Ovary (tissue), 9 donors: ENCODE data around the gene FADS1. TPM values are rescaled to one million over a fixed set of nuclear protein-coding genes. Genes with fewer than 3 reads are reported as not detected.

ENCODE experiments used
- DNase-seq, 5 donors: peaks; one replicate each; pipeline ENCODE4 v3.0.0-alpha.2; 2019 to 2020
- H3K27ac ChIP-seq, 2 donors: fragments of 200-600 bp; one replicate each; pipeline versions ENCODE4 v1.5.1 to v1.8.0; 2019 to 2022
- H3K27me3 ChIP-seq: fragments of 200-600 bp; one replicate; pipeline ENCODE4 v1.8.0; 2022
- H3K36me3 ChIP-seq: fragments of 200-600 bp; sonication (generic); one replicate; pipeline ENCODE4 v1.5.1; 2019
- H3K4me1 ChIP-seq: one replicate; pipeline ENCODE4 v1.8.1; 2013; ENCODE audit warnings: mild to moderate bottlenecking, moderate library complexity; ENCODE audit not compliant: insufficient read depth
- H3K4me3 ChIP-seq: fragments of 200-600 bp; sonication (generic); one replicate; pipeline ENCODE4 v1.5.1; 2017
- H3K9me3 ChIP-seq, 2 donors: fragments of 200-600 bp in 1 of 2; sonication (generic) in 1 of 2; one replicate each; pipeline versions ENCODE4 v1.5.1 to v1.8.1; 2013 to 2019; ENCODE audit warnings: mild to moderate bottlenecking in 1 of 2, moderate library complexity in 1 of 2
- EP300 ChIP-seq: sonication (generic); formaldehyde crosslinking; IDR thresholded peaks from one replicate; pipeline ENCODE4 v1.6.1; 2017; ENCODE audit warnings: antibody characterized with exemption
- POLR2A ChIP-seq: fragments of 450-650 bp; IDR thresholded peaks from one replicate; pipeline ENCODE4 v1.6.1; 2017; ENCODE audit warnings: antibody characterized with exemption, mild to moderate bottlenecking, moderate library complexity
- WGBS, 3 donors: extraction: QIAGEN DNeasy Blood & Tissue Kit in 1 of 3; methylation state at CpG; one replicate each; pipeline versions ENCODE4 v1.1.5 to v1.1.7; 2013 to 2017; 5-methylcytosine and 5-hydroxymethylcytosine counted together
- intact Hi-C, 4 donors: fragments of 100-400 bp; cut with DNase I; formaldehyde crosslinking; loops; one replicate each; pipeline versions ENCODE4 v1.11.0 to v1.15.1; 2022 to 2023
- microRNA counts: library from miRNA; unstranded; fragments of <30 nt; microRNA quantifications from one replicate; lab custom pipeline; 2016
- polyA plus RNA-seq, 2 donors: library from polyadenylated mRNA; stranded (reverse); fragments of 200-250 nt in 1 of 2; fragments of 350-450 nt in 1 of 2; fragmentation: Illumina TruSeq in 1 of 2; extraction: RNeasy Lipid Tissue Mini Kit (QIAGEN cat#74804) in 1 of 2; gene quantifications; one replicate each; pipeline ENCODE4 v1.2.3, GENCODE V29; 2013 to 2014
- total RNA-seq, 7 donors: library from RNA; depleted of rRNA in 2 of 7; stranded (reverse); fragments of >200 nt in 2 of 7; fragmentation: NEBNext Ultra II Directional in 3 of 7; extraction: Animal tissue kit (Norgen Biotek cat#: 25700) in 3 of 7; gene quantifications; one replicate each; pipeline versions ENCODE4 v1.1.0 to v1.2.4, GENCODE V29; 2016 to 2023
- TF ChIP-seq, protein P1 (sequence below), 3 donors: fragments of 450-650 bp in 2 of 3; fragments of 200-600 bp in 1 of 3; IDR thresholded peaks; one replicate each; pipeline versions ENCODE4 v1.5.1 to v1.8.0; 2016 to 2022; ENCODE audit warnings: antibody characterized with exemption in 3 of 3, mild to moderate bottlenecking in 1 of 3
- donor health status: DM: no; HTN: no; CAD: no; lungs with moderate emphysema.
- donor health status: DM: no; HTN: no; CAD: no.
- donor health status: Bipolar disorder and iron deficiency.
- donor health status: DM: yes; HTN: yes; CAD: no.
- donor health status: DM: no; HTN: no; CAD: no.
- donor health status: DM: yes; HTN: yes; CAD: no.

Gene FADS1
- total and polyA plus RNA-seq, 9 donors, result 16.2 to 242 (median 45.3) TPM

DNA sequence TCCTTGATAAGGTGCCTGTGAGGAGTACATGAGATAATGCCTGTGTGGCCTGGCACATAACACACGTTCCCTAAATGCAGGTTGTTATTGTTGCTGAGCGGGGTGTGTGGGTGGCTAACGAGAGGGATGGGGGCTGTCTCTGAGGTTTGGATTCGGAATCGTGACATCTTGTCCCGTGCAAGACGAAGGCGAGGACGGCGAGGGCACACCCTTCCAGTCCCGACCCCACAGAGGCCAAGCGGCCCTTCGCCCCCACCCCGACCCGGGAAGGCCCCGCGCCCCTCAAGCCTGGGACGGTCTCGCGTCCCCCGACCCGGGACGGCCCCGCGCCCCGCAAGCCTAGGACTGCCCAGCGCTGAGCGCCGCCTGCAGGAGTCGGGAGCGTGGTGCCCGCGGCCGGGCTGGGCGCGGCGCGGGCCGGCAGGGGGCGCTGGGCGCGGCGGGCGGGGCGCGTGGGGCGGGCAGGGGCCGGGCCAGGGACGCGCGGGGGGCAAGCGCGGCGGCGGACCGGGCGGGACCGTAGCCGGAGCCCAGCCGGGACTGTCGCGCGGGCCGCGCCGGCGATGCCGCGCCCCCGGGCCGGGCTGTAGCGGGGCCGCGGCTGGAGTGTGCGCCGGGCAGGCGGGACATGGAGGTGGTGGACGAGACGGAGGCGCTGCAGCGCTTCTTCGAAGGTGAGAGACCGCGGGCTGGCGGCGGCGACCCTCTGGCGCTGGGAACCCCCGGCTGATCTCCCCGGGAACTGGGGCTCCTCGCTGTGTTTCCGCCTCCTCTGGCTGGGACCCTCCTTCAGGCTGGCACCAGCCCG is 64.5 kb downstream of the FADS1 start, which contains the start of gene MYRF:
TSS of gene MYRF (plus strand) at position 520 of the 808 bp plus-strand sequence. CDS start at position 629, 109 bp downstream.
- Histone ChIP-seq H3K27me3 (no peaks in the 10 kb centered on the region), H3K36me3 (no peaks in the 10 kb centered on the region), H3K4me1 (peaks cover 12% of the 10 kb centered on the region), H3K4me3 (peak within 1 kb of the TSS; percentile 75), H3K9me3 (no peaks in the 10 kb centered on the region), H3K27ac (peak within 1 kb of the TSS; percentile 19 to 73)
- DNase-seq, result peak; percentile 59 to 84 (median 62)
- intact Hi-C loops, result loop anchor here in 1 of 4 donors (1.0 kb wide), 1 partner anchor 40 kb away; the partner anchor contains the start of genes FEN1 and TMEM258
- TF ChIP-seq POLR2A (no peak), EP300 (no peak)
- TF ChIP-seq, protein P1, sequence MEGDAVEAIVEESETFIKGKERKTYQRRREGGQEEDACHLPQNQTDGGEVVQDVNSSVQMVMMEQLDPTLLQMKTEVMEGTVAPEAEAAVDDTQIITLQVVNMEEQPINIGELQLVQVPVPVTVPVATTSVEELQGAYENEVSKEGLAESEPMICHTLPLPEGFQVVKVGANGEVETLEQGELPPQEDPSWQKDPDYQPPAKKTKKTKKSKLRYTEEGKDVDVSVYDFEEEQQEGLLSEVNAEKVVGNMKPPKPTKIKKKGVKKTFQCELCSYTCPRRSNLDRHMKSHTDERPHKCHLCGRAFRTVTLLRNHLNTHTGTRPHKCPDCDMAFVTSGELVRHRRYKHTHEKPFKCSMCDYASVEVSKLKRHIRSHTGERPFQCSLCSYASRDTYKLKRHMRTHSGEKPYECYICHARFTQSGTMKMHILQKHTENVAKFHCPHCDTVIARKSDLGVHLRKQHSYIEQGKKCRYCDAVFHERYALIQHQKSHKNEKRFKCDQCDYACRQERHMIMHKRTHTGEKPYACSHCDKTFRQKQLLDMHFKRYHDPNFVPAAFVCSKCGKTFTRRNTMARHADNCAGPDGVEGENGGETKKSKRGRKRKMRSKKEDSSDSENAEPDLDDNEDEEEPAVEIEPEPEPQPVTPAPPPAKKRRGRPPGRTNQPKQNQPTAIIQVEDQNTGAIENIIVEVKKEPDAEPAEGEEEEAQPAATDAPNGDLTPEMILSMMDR (IDR thresholded peaks at IDR 0.05), result peak; percentile 9 to 77 (median 72)
- WGBS, 3 donors, result 2 to 3% (median 2%) methylated on average over 39 to 93 of the region's 93 CpGs

DNA sequence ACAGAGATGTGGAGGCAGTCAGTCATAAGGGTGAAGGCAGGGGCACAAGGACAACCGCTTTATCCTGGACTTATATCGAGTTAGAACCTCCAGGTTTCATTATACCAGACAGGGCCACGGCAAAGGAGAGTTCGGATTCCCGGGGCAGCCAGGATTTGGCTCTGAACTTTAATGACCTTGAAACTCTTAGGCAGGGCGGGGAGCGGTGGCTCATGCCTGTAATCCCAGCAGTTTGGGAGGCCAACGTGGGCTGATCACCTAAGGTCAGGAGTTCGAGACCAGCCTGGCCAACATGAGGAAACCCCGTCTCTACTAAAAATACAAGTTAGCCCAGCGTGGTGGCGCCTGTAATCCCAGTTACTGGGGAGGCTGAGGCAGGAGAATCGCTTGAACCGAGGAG is 65.4 kb downstream of the FADS1 start:
- H3K27ac ChIP-seq, result no peak overlapping the region
- no peak overlapping the region for H3K4me3 ChIP-seq
- TF ChIP-seq, protein P1 (IDR thresholded peaks at IDR 0.05), result no peak
- TF ChIP-seq EP300 (no peak), POLR2A (no peak)
- H3K27me3 ChIP-seq, result no peaks in the 10 kb centered on the region
- H3K36me3 ChIP-seq, result no peaks in the 10 kb centered on the region
- peak; percentile 51 to 73 (median 56) for DNase-seq
- 39 to 64% (median 43%) methylated on average over 14 of the region's 14 CpGs for whole genome bisulfite sequencing, 3 donors
- H3K4me1 ChIP-seq, result peaks cover 12% of the 10 kb centered on the region
- no peaks in the 10 kb centered on the region for H3K9me3 ChIP-seq
- intact Hi-C loops, result no loop called here

DNA sequence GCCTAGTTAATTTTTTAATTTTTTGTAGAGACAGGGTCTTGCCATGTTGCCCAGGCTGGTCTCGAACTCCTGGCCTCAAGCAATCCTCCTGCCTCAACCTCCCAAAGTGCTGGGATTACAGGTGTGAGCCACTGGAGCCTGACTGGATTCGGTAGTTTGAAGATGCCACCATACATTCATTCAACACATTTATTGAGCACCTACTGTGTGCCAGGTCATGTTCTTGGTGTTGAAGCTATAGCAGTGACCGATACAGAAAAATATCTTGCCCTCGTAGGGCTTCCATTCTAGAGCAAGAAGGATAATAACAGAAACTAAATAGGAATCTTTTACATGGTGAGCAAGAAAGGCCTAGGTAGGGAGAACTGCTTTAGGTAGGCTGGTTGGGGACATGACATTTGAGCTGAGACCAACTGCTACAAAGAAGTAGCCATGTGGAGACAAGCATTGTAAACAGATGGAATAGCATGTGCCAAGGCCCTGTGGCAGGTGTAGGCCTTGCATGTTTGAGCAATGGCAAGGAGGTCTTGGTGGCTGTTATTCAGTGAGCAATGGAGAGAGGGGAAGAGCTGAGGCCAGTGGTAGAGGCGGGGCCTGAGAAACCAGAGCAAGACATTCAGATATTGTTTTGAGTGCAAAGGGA is 66.1 kb downstream of the FADS1 start:
- H3K9me3 ChIP-seq, result no peaks in the 10 kb centered on the region
- DNase-seq, result no peak
- H3K27me3 ChIP-seq, result no peaks in the 10 kb centered on the region
- no peak overlapping the region for H3K4me3 ChIP-seq
- WGBS, 3 donors, result 96 to 98% (median 97%) methylated on average over 5 of the region's 5 CpGs
- H3K27ac ChIP-seq, result no peak overlapping the region
- TF ChIP-seq POLR2A (no peak), EP300 (no peak)
- TF ChIP-seq, protein P1 (IDR thresholded peaks at IDR 0.05), result no peak
- intact Hi-C loops, result no loop called here
- H3K36me3 ChIP-seq, result no peaks in the 10 kb centered on the region
- peaks cover 12% of the 10 kb centered on the region for H3K4me1 ChIP-seq

MicroRNA genes within 50 kb of the gene (microRNA counts, 767-probe panel; counts per million panel counts)
- 530 counts per million, percentile 78 among the panel's probes with 10 or more counts for microRNA hsa-miR-1908 (lab: Ali Mortazavi, UCI)
- microRNA hsa-miR-611 (lab: Ali Mortazavi, UCI), result 530 counts per million, percentile 78 among the panel's probes with 10 or more counts

Other genes with a start within 250 kb of the FADS1 start
- gene SYT7, start 235.9 kb downstream of the FADS1 start, total RNA-seq, result 1 to 10 TPM in 5 of 7 donors, under 1 TPM in 2; 0.24 to 4.6 (median 1.5) TPM
- 1 to 10 TPM; 1.7 to 4.9 TPM for gene SYT7, start 235.9 kb downstream of the FADS1 start, polyA plus RNA-seq
- gene DAGLA, start 136.6 kb downstream of the FADS1 start, total RNA-seq, result 1 to 10 TPM in 6 of 7 donors, under 1 TPM in 1; 0.48 to 4.4 (median 1.9) TPM
- gene DAGLA, start 136.6 kb downstream of the FADS1 start, polyA plus RNA-seq, result under 1 TPM; 0.40 to 0.77 TPM
- gene MYRF, start 64.4 kb downstream of the FADS1 start, total RNA-seq, result 100 to 1,000 TPM in 1 of 7 donors, 10 to 100 TPM in 6; 11.3 to 109 (median 41.3) TPM
- gene MYRF, start 64.4 kb downstream of the FADS1 start, polyA plus RNA-seq, result 1 to 10 TPM; 6.6 to 6.7 TPM
- gene TMEM258, start 24.4 kb downstream of the FADS1 start, total RNA-seq, result 100 to 1,000 TPM in 5 of 7 donors, 10 to 100 TPM in 2; 32.2 to 131 (median 117) TPM
- 100 to 1,000 TPM; 170 to 192 TPM for gene TMEM258, start 24.4 kb downstream of the FADS1 start, polyA plus RNA-seq
- 1 to 10 TPM; 3.7 to 8.6 (median 5.2) TPM for gene FEN1, start 24.1 kb downstream of the FADS1 start, total RNA-seq
- gene FEN1, start 24.1 kb downstream of the FADS1 start, polyA plus RNA-seq, result 1 to 10 TPM; 4.4 to 4.7 TPM
- 100 to 1,000 TPM in 1 of 7 donors, 10 to 100 TPM in 4, 1 to 10 TPM in 2; 6.3 to 298 (median 26.2) TPM for gene FADS2, start 11.3 kb upstream of the FADS1 start, total RNA-seq
- gene FADS2, start 11.3 kb upstream of the FADS1 start, polyA plus RNA-seq, result 10 to 100 TPM; 20.6 to 96.9 TPM
- 10 to 100 TPM; 21.9 to 85.8 (median 41.3) TPM for gene FADS3, start 74.5 kb upstream of the FADS1 start, total RNA-seq
- gene FADS3, start 74.5 kb upstream of the FADS1 start, polyA plus RNA-seq, result 10 to 100 TPM; 10.6 to 52.3 TPM
- gene RAB3IL1, start 100.6 kb upstream of the FADS1 start, total RNA-seq, result 10 to 100 TPM; 14.1 to 90.0 (median 53.8) TPM
- 10 to 100 TPM in 1 of 2 donors, 1 to 10 TPM in 1; 4.5 to 42.8 TPM for gene RAB3IL1, start 100.6 kb upstream of the FADS1 start, polyA plus RNA-seq
- 10 to 100 TPM in 1 of 7 donors, 1 to 10 TPM in 6; 1.0 to 17.8 (median 6.1) TPM for gene BEST1, start 133.3 kb upstream of the FADS1 start, total RNA-seq
- gene BEST1, start 133.3 kb upstream of the FADS1 start, polyA plus RNA-seq, result 1 to 10 TPM; 3.5 to 4.0 TPM
- gene FTH1, start 150.6 kb upstream of the FADS1 start, total RNA-seq, result 1,000 to 10,000 TPM; 1,118 to 2,442 (median 2,118) TPM
- 1,000 to 10,000 TPM; 2,228 to 5,649 TPM for gene FTH1, start 150.6 kb upstream of the FADS1 start, polyA plus RNA-seq